HCT116 (cell line): ENCODE results near the gene C2orf92.

Experiments used
- CBX3 ChIP-seq: IDR thresholded peaks from 2 replicates; pipeline ENCODE4 v1.6.1; 2012; ENCODE audit warnings: low read depth
- CTCF ChIP-seq, 3 experiments: fragments of 200-600 bp in 1 of 3; sonication (generic) in 1 of 3; IDR thresholded peaks in 2 of 3; conservative IDR thresholded peaks in 1 of 3; 2 replicates each; pipeline ENCODE4 v1.5.1; 2012 to 2017; ENCODE audit warnings: low read depth in 2 of 3, low read length in 2 of 3, antibody characterized with exemption in 1 of 3, borderline replicate concordance in 1 of 3, control low read depth in 1 of 3, mild to moderate bottlenecking in 1 of 3, mixed read lengths in 1 of 3, mixed run types in 1 of 3, moderate library complexity in 1 of 3; ENCODE audit not compliant: insufficient read depth in 1 of 3
- EZH2 ChIP-seq: fragments of 200-600 bp; sonication (generic); IDR thresholded peaks from 2 replicates; pipeline ENCODE4 v1.6.1; 2017; ENCODE audit warnings: antibody characterized with exemption, mixed run types
- EZH2phosphoT487 ChIP-seq: fragments of 200-600 bp; IDR thresholded peaks from 2 replicates; pipeline ENCODE4 v1.6.1; 2018; ENCODE audit warnings: antibody characterized with exemption, borderline replicate concordance
- TF ChIP-seq, protein P1 (sequence below): IDR thresholded peaks from 2 replicates; pipeline ENCODE4 v1.6.1; 2011; ENCODE audit warnings: mild to moderate bottlenecking, low read length, moderate library complexity; ENCODE audit not compliant: insufficient replicate concordance; ENCODE audit errors: extremely low read depth

DNA sequence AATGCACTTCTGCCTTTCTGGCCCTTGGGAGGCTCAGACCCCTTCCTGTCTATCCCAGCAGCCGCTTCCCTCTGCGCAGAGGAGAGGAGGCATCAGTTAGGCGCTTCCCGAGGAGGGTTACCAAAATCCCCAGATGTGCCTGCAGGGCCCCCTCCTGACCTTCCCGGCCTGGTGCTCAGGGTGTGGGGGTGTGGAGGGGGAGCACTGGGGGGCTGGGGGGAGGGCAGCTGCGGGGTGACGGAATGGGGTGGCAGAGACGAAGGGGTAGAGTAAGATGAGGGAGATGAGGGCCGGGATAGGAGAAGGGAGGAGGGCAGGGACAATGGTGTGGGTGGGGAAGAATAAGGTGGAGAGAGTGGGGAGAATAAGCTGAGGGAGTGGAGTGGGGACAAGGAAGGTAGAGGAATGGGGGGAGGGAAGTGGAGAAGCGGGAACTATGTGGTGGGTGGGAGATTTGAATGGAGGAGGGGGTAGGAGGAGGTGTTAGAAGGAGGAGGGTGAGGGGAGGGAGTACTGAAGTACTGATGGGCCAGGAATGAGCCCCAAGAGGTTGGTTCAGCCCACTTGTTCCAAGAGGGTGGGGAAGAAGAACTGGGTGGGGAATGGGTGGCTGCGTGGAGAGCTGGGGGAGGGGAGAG is 37.3 kb downstream of the C2orf92 start:
- TF ChIP-seq CTCF (IDR thresholded peaks at IDR 0.05 in 2 of 3, conservative IDR thresholded peaks at IDR 0.05 in 1 of 3; ENCODE audit: borderline replicate concordance in 1 of 3, insufficient read depth in 1 of 3, low read depth in 2 of 3, low read length in 2 of 3) (no peak), EZH2phosphoT487 (no peak), CBX3 (no peak), EZH2 (no peak)
- TF ChIP-seq, protein P1, sequence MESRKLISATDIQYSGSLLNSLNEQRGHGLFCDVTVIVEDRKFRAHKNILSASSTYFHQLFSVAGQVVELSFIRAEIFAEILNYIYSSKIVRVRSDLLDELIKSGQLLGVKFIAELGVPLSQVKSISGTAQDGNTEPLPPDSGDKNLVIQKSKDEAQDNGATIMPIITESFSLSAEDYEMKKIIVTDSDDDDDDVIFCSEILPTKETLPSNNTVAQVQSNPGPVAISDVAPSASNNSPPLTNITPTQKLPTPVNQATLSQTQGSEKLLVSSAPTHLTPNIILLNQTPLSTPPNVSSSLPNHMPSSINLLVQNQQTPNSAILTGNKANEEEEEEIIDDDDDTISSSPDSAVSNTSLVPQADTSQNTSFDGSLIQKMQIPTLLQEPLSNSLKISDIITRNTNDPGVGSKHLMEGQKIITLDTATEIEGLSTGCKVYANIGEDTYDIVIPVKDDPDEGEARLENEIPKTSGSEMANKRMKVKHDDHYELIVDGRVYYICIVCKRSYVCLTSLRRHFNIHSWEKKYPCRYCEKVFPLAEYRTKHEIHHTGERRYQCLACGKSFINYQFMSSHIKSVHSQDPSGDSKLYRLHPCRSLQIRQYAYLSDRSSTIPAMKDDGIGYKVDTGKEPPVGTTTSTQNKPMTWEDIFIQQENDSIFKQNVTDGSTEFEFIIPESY = no peak
